HG02610 (cell line): ENCODE data around the gene HOXB9.

ENCODE experiments used
- ATAC-seq: cut with Tn5 transposase; IDR thresholded peaks from one replicate; pipeline ENCODE4 v1.9.1; 2021; ENCODE audit warnings: mild to moderate bottlenecking, moderate library complexity; ENCODE audit not compliant: unreplicated experiment

HOXB9 gene

GRCh38 chr17:48612854-48613691 is 13.1 kb downstream of the HOXB9 start:
- peak; percentile 35 for ATAC-seq

DNA sequence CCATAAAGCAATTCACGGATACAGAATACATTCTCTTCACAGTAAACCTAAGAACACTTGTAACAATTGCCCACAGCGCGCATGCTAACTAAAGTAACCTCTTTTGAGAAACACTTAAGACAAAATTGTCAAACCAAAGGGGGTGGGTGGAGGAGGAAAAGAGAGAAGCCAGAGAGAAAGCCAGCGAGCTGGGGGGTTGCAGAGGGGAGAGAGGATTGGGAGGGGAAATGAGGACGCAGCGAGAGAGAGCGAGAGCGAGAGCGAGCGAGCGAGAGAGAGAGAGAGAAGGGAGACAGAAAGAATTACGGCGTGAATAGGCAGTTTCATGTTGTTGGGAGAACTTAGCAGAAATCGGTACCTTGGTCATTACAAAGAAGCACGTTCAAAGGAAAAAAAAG is 13.7 kb downstream of the HOXB9 start:
- ATAC-seq = no peak

DNA sequence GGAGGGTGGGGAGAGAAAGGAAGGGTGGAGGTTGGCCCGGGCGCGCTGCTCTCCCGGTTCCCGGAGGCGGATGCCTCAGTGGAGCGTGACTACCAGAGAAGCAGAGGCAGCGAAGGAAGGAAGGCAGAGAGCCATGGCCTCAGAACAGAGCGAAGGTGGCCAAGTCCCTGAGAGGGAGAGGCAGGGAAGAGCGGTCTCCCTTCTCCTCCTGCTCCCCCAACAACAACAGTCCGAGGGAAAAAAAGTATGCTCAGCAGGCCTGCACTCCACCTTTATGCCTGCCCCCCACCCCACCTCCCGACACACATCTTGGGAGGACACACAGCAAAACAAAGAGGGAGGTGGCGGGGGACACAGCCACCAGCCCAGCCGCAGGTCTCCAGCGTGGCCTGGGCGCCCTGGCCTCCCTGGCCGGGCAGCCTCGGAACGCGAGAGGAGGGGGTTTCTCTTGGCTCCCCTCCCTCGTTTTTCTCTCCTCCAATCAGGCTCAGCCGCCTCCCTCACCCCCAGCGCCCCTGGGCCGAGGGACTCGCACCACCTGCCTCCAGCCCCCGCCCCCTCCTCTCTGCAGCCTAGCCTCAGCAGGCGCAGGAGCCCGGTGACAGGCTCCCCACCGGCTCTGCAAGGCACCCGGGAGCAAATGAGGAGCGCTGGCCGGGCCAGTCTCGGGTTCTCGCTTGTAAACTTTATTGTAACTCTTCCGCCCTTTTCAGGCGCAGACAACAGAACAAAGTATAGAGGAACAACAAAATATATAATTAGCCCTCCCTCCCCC is 14.3 kb downstream of the HOXB9 start:
- no peak for ATAC-seq

- ATAC-seq = no peak
Observed at GRCh38 chr17:48611213-48611612, 14.9 kb downstream of the HOXB9 start.

DNA sequence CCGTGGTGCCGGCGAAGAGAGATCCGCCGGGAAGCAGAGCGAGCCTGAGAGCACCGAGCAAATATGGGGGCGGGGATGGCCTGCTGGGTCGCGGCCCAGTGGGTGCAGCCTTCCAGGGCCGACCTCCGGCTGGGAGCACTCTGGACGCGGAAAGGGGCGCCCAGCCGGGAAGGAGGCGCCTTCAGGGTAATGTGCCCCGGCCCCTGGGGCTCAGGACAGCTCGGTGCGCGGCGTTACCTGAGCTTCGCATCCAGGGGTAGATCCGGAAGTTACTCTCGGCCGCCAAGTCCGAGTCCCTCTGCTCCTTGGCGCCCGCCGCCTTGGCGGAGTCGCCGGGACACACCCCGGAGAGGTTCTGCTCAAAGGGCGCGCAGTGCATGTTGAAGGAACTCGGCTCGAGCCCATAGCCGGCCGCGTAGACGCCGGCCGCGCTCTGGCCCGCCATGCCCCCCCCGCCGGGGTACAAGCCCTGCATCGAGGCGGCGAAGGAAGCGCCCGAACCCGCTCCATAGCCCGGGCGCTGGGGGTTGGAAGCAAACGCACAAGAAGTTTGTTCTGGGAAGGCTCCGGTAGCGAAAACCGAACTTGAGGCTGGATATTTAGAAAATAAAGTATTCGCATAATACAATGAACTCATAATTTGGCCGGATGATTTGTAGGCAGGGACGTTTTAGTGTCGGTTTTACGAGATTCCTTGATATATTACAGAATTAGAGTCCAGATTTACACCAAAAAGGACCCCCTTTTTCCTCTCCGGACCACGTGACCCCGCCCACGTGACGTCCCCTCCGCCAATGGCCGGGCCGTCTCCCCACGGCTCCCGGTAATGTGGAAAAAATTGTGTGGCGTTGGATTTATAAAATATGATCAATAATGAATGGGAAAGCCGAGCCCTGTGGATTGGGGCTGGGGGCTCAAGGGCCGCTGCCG is 15.6 kb downstream of the HOXB9 start, which contains the start of gene HOXB7:
Gene HOXB7, minus strand, starts transcription at position 736 of the 930 bp plus-strand sequence. Its CDS starts 99 bp downstream, at position 637.
- ATAC-seq = no peak

GRCh38 chr17:48609759-48610281 is 16.3 kb downstream of the HOXB9 start:
- no peak for ATAC-seq

DNA sequence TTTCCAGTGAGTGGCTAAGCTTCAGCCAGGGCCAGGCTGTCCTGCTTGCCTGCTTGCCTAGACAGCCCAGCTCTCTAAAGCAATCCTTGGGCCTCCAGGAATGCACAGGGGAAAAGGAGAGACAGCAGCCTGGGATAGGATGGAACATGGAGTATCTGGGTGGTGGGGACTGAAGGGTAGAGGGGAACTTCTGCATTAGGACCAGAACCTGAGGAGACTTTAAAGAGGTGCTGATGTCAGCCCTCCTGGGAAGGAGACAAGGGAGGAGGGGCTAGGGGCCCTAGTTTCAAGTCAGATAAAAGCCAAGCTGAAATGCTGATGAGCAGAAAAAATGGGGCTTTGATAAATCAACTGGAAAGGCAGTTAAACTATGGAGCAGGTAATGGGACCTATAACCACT is 17.1 kb downstream of the HOXB9 start:
- no peak for ATAC-seq

GRCh38 chr17:48608494-48608834 is 17.7 kb downstream of the HOXB9 start:
- no peak for ATAC-seq

DNA sequence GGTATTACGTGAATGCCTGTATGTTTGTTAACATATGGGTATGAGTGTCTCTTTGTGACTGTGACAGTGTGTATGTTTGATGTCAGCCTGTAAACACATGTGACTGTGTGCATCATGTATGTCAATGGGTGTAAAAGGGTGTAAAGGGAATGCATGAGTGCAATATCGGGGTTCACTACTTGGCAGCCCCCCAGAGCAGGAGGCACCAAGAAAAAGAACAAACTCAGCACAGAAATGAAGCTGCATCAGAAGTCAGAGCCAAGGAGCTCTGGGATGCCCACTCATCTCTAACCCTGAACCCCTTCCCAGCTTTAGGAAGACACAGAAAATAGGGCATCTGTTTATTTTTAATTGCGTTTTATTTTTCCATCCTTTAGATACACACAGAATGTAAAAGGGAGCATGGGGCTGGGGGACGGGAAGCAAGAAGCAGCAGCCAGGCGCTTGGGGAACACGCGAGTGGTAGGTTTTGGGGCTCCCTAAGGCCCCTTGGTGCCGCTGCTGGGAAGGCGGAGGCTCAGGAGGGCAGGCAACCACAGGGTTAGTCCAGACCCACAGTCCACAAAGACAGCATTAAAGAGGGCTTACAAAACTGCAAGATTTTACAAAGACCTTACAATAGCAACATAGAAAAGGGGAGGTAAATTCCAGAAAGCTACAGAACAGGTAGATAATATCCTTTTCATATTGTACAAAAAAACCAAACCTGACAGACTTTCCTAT is 19.1 kb downstream of the HOXB9 start:
- ATAC-seq = no peak

DNA sequence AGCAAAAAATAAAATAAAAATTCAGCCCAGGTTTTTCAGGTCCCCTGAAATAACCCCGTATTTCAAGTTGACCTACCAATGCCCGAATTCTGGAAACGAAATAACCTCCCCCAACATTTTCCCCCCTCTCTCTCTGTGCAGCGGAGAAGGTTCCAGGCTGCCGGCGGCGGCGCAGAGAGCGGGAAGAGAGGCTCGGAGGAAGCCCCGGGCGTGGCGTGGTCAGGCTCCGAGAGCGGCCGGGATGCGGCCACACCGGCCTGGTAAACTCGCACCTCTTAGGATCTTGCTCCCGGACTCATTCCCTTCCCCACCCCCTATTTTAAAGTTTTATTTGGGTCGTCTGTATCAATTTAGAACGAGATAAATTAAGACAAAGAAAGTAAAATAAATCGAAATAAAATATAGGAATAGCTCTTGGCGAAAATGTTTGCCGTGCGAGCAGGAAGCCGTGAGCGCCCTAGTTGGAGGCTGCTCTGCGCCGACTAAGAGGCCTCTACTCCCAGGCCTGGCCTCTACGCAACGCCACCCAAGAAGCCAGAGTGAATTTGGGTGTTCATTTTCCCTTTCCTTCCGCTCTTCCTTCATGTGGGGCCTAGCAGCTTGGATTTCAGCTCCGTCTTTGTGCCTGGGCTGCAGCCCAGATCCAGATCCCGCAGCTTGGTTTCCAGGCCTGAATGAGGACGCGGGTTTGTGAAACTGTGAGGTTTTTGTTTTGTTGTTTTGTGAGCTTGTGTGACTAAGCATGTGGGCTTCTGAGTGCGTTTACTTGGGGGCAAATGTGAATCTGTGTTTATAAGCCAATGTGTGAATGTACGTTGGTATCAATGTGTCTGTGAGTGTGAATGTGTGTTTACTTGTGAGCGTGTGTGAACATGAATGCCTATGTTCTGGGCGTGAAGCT is 19.9 kb downstream of the HOXB9 start:
- ATAC-seq = no peak

DNA sequence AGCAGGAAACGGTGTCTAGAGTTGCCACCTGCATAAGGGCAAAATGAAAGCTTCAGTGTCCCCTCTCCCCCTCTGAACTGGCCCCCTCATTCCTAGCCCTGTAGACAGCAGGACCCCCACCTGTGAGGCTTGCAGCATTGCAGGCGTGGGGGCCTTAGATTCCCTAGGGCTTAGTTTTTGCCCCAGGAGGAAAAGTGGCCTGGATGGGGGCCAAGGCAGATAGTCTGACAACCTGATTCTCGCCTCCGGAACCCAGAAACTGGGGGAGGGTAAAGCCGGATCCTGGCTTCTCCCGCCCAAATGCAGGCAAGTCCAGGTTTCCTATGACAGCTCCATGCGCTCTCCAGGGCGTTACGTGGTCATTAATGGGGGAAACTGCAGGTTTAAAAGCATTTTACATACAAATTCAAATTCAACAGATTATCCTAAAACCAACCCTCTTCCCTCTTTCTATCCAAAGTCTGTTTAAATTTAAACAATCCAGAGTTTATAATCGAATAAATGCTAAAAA is 20.7 kb downstream of the HOXB9 start:
- no peak for ATAC-seq

DNA sequence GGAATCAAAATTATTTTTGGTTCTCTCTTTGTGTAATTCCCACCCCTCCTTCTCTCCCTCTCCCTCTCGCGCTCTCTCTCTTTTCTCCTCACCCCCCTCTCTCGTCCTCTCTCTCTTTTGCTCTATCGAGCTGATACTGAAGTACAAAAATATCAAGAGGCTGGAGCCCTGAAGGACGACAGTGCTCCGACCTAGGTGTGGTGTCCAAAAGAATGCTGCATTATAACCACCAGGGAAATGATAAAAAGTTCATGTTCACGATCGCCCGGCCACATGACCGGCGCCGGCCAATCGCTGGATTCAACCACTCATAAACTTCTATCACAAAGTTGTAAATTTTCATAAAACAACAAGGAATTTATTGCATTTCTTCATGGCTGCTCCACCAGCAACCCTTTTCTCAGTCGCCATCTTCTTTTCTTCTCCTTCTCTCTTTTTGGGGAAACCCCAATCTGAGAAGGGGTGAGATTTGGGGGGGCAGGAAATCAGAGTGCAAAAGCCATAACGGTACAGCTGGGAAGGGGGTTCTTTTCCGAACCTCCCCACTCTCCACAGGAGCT is 21.3 kb downstream of the HOXB9 start, which contains the start of gene HOXB6:
Gene HOXB6, minus strand, starts transcription at position 217 of the 560 bp plus-strand sequence. CDS start 6,836 bp downstream, outside the sequence.
- no peak for ATAC-seq

GRCh38 chr17:48603959-48604769 is 22.0 kb downstream of the HOXB9 start:
- ATAC-seq = no peak

GRCh38 chr17:48601539-48602425 is 24.4 kb downstream of the HOXB9 start:
- ATAC-seq = no peak

DNA sequence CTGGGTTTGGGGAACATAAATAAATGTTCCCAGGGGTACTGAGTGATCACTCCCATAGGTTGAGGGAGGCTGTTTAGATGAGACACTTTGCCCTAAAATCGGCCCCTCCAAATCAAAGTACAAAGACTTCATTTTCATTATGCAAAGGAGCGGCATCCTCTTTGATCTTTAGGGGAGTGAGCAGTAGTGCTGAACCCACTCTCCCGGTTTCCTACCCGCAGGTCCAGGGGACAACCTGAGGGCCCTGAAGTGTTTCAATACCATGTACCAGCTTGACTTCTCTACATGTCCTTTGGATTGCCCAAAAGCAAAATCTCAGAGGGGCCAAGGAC is 25.0 kb downstream of the HOXB9 start:
- ATAC-seq = no peak

DNA sequence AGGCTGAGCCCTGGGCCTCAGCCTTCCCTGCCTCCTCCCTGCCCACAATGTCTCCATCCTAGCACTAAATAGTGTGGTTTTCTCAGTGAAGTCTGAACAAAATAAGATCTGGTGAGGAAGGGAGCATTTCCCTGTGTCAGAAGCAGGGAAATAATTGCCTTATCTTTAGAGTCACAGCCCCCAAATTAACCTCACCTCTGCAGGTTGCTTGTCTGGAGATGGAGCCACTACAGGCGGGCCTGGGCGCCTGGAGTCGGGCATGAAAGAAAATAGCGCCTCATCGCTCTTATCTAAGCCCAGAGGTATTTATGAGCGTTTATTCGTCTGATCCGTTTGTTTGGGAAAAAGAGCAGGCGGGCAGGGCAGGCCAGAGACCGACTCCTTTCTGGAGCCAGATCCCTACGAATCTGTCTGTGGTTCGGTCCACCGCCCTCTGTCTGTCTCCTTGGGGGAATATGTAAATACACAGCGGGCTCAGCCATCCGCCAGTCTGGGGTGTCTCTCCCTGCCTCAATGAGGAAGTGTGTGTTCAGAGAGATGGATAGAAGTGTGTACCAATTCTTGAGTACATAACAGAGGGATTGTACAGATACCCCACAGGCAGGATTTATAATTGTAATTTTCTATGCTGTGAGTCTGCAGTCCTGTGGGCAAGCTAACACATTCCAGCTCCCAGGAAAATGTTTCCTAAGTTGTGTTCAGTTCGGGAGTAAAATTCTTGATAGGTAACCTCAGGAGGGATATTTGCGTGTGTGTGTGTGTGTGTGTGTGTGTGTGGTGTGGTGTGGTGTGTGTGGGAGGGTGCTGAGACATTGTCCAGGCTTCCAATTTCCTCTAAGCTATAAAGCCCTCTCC is 25.7 kb downstream of the HOXB9 start:
- ATAC-seq = no peak
